Mesendoderm (in vitro differentiated cells): ENCODE measurements around the gene MAFF. TPM values are rescaled to one million over a fixed set of nuclear protein-coding genes. Genes with fewer than 3 reads are reported as not detected.
"Not testable (repeated sequence)": the region's sequence is repeated elsewhere in the genome, so short reads cannot be mapped to it uniquely, and the experiment has no call there.

Source experiments
- DNase-seq: peaks from one replicate; pipeline ENCODE4 v3.0.0; 2013
- H2AK5ac ChIP-seq: 2 replicates; pipeline ENCODE4 v1.6.1; 2013; ENCODE audit warnings: low read length, inconsistent platforms
- H2BK120ac ChIP-seq: 2 replicates; pipeline ENCODE4 v1.6.1; 2013; ENCODE audit warnings: low read depth, mild to moderate bottlenecking, low read length, moderate library complexity, mixed read lengths
- H2BK15ac ChIP-seq: replicated peaks from 2 replicates; pipeline ENCODE4 v1.6.1; 2013; ENCODE audit warnings: low read depth, mild to moderate bottlenecking, moderate library complexity
- H2BK5ac ChIP-seq: 2 replicates; pipeline ENCODE4 v1.6.1; 2013; ENCODE audit warnings: low read length, inconsistent platforms
- H3K18ac ChIP-seq: 2 replicates; pipeline ENCODE4 v1.6.1; 2013; ENCODE audit warnings: mild to moderate bottlenecking, low read length, mixed read lengths
- H3K23ac ChIP-seq: one replicate; pipeline ENCODE4 v1.6.1; 2013; ENCODE audit warnings: low read length
- H3K27ac ChIP-seq: 2 replicates; pipeline ENCODE4 v1.5.1; 2013; ENCODE audit warnings: low read depth, mild to moderate bottlenecking, inconsistent platforms, low read length, moderate library complexity
- H3K27me3 ChIP-seq: 2 replicates; pipeline ENCODE4 v1.6.1; 2013; ENCODE audit warnings: low read length, control low read depth, mild to moderate bottlenecking, inconsistent platforms; ENCODE audit not compliant: insufficient read depth, poor library complexity
- H3K36me3 ChIP-seq: 2 replicates; pipeline ENCODE4 v1.6.1; 2013; ENCODE audit warnings: low read length, inconsistent platforms; ENCODE audit not compliant: control insufficient read depth, insufficient read depth
- H3K4ac ChIP-seq: one replicate; pipeline ENCODE4 v1.6.1; 2013; ENCODE audit warnings: low read depth, mild to moderate bottlenecking, low read length, moderate library complexity
- H3K4me1 ChIP-seq: 2 replicates; pipeline ENCODE4 v1.6.1; 2013; ENCODE audit warnings: low read depth, low read length, inconsistent platforms; ENCODE audit not compliant: control insufficient read depth
- H3K4me2 ChIP-seq: 2 replicates; pipeline ENCODE4 v1.6.1; 2013; ENCODE audit warnings: low read length
- H3K4me3 ChIP-seq: 2 replicates; pipeline ENCODE4 v1.5.1; 2013; ENCODE audit warnings: mild to moderate bottlenecking, low read length
- H3K56ac ChIP-seq: one replicate; pipeline ENCODE4 v1.6.1; 2013; ENCODE audit warnings: low read length
- H3K79me1 ChIP-seq: 2 replicates; pipeline ENCODE4 v1.6.1; 2013; ENCODE audit warnings: low read length, inconsistent platforms
- H3K79me2 ChIP-seq: 2 replicates; pipeline ENCODE4 v1.6.1; 2013; ENCODE audit warnings: mild to moderate bottlenecking, low read length; ENCODE audit not compliant: control insufficient read depth, insufficient read depth
- H3K9ac ChIP-seq: 2 replicates; pipeline ENCODE4 v1.6.1; 2013; ENCODE audit warnings: low read length, inconsistent platforms
- H4K5ac ChIP-seq: one replicate; pipeline ENCODE4 v1.6.1; 2013; ENCODE audit warnings: low read length
- H4K8ac ChIP-seq: one replicate; pipeline ENCODE4 v1.6.1; 2013; ENCODE audit warnings: low read depth, mild to moderate bottlenecking, control low read depth, low read length, moderate library complexity
- WGBS: extraction: QIAGEN DNeasy Blood & Tissue Kit; methylation state at CpG from one replicate; pipeline ENCODE4 v1.1.7; 2013; ENCODE audit warnings: low lambda C conversion rate, missing lambda C conversion rate; ENCODE audit not compliant: insufficient coverage; ENCODE audit errors: extremely low coverage; 5-methylcytosine and 5-hydroxymethylcytosine counted together
- polyA plus RNA-seq, 2 experiments: library from polyadenylated mRNA; stranded (reverse); fragments of 200-250 nt; gene quantifications; one replicate each; pipeline ENCODE4 v1.2.3, GENCODE V29; 2013

MAFF gene
- 6.2 TPM for polyA plus RNA-seq (2013, experiment 1 of 2)
- 6.4 TPM for polyA plus RNA-seq (2013, experiment 2 of 2)

- peak; percentile 98 for DNase-seq
- Histone ChIP-seq H3K4me2 (peak within 1 kb of the TSS; percentile 71), H2BK15ac (no peak within 1 kb of the TSS), H3K27ac (peak within 1 kb of the TSS; percentile 77), H2BK5ac (no peak within 1 kb of the TSS), H3K4me1 (peaks cover 4% of the 10 kb centered on the region), H2AK5ac (no peak within 1 kb of the TSS), H2BK120ac (no peak within 1 kb of the TSS), H4K8ac (no peak within 1 kb of the TSS), H3K4ac (peak within 1 kb of the TSS; percentile 38), H3K56ac (peak within 1 kb of the TSS; percentile 96), H4K5ac (peak within 1 kb of the TSS; percentile 13), H3K36me3 (no peaks in the 10 kb centered on the region), H3K9ac (peak within 1 kb of the TSS; percentile 90), H3K18ac (peak within 1 kb of the TSS; percentile 56), H3K27me3 (no peaks in the 10 kb centered on the region), H3K79me1 (peaks cover 4% of the 10 kb centered on the region), H3K4me3 (peak within 1 kb of the TSS; percentile 70), H3K79me2 (no peaks in the 10 kb centered on the region), H3K23ac (peak within 1 kb of the TSS; percentile 9)
- no CpG with 5 or more reads among the region's 85 CpGs for WGBS
Measured at GRCh38 chr22:38201711-38202436, at the start of gene MAFF. Gene MAFF (plus strand): TSS chr22:38201994. CDS start chr22:38213854, 11,860 bp downstream.

GRCh38 chr22:38153821-38154562, 47.8 kb upstream of the MAFF start:
- Histone ChIP-seq H3K18ac (no peak overlapping the region), H3K79me2 (no peaks in the 10 kb centered on the region), H4K8ac (no peak overlapping the region), H3K4me2 (no peak overlapping the region), H3K27me3 (no peaks in the 10 kb centered on the region), H3K4me3 (no peak overlapping the region), H3K4me1 (no peaks in the 10 kb centered on the region), H2BK120ac (no peak overlapping the region), H3K56ac (peak overlapping the region; percentile 10), H3K79me1 (no peaks in the 10 kb centered on the region), H4K5ac (no peak overlapping the region), H2BK15ac (no peak overlapping the region), H3K27ac (no peak overlapping the region), H2BK5ac (no peak overlapping the region), H3K4ac (no peak overlapping the region), H3K36me3 (no peaks in the 10 kb centered on the region), H3K9ac (no peak overlapping the region), H2AK5ac (no peak overlapping the region), H3K23ac (no peak overlapping the region)
- DNase-seq = peak; percentile 63
- WGBS = no CpG with 5 or more reads among the region's 4 CpGs

- not testable (repeated sequence) for H3K4me3 ChIP-seq
Measured at GRCh38 chr22:38154563-38154915, 47.3 kb upstream of the MAFF start.

GRCh38 chr22:38155703-38156102, 46.1 kb upstream of the MAFF start:
- Histone ChIP-seq H3K4me3 (no peak overlapping the region), H3K4ac (no peak overlapping the region), H3K18ac (no peak overlapping the region), H3K23ac (no peak overlapping the region), H3K79me1 (no peaks in the 10 kb centered on the region), H2BK120ac (no peak overlapping the region), H3K27me3 (no peaks in the 10 kb centered on the region), H3K79me2 (no peaks in the 10 kb centered on the region), H3K56ac (no peak overlapping the region), H2BK5ac (no peak overlapping the region), H3K4me1 (no peaks in the 10 kb centered on the region), H4K8ac (no peak overlapping the region), H3K27ac (no peak overlapping the region), H2BK15ac (no peak overlapping the region), H3K9ac (no peak overlapping the region), H3K36me3 (no peaks in the 10 kb centered on the region), H3K4me2 (no peak overlapping the region), H2AK5ac (no peak overlapping the region), H4K5ac (no peak overlapping the region)
- no CpG with 5 or more reads among the region's 1 CpG for WGBS
- DNase-seq = no peak

More at GRCh38 chr22:38154563-38154915, 47.3 kb upstream of the MAFF start:
- not testable (repeated sequence) for DNase-seq, H3K27me3 ChIP-seq, H2AK5ac ChIP-seq, H3K4me1 ChIP-seq, H3K79me1 ChIP-seq, H3K56ac ChIP-seq, H3K36me3 ChIP-seq, H2BK5ac ChIP-seq, H3K9ac ChIP-seq, H3K18ac ChIP-seq, H4K8ac ChIP-seq, H3K27ac ChIP-seq, H3K4me2 ChIP-seq, H2BK120ac ChIP-seq, H3K4ac ChIP-seq, H3K79me2 ChIP-seq, H2BK15ac ChIP-seq, H3K23ac ChIP-seq, H4K5ac ChIP-seq
- WGBS = no CpG with 5 or more reads among the region's 1 CpG

GRCh38 chr22:38162881-38163843, 38.6 kb upstream of the MAFF start:
- Histone ChIP-seq H2AK5ac (no peak overlapping the region), H2BK15ac (no peak overlapping the region), H3K4ac (no peak overlapping the region), H2BK5ac (no peak overlapping the region), H3K27me3 (no peaks in the 10 kb centered on the region), H4K5ac (no peak overlapping the region), H3K4me1 (no peaks in the 10 kb centered on the region), H3K36me3 (no peaks in the 10 kb centered on the region), H3K4me3 (no peak overlapping the region), H3K4me2 (no peak overlapping the region), H3K9ac (no peak overlapping the region), H3K79me1 (no peaks in the 10 kb centered on the region), H3K56ac (no peak overlapping the region), H3K23ac (no peak overlapping the region), H4K8ac (no peak overlapping the region), H3K27ac (no peak overlapping the region), H2BK120ac (no peak overlapping the region), H3K18ac (no peak overlapping the region), H3K79me2 (no peaks in the 10 kb centered on the region)
- no CpG with 5 or more reads among the region's 14 CpGs for WGBS
- no peak for DNase-seq
